ENCODE data around the gene DPH1.

DPH1 gene

DNA sequence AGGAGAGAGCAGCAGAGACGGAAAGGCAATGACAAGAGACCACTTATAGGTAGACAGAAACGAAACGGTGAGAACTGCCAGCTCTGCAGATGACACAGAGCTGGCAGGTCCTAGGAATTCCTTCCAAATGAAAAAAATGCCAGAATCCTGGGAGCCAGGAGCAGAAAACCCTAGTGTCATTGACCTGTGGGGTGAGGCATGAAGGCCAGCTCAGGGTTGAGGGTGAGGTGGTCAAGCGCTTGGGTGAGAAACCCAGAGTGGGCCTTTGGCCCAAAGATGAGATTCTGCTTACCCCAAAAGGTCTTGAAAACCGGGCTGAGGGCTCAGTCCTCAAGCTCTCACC lies 34.2 kb downstream of the DPH1 start:
- DNase-seq (ENCODE audit: extremely low read depth, low read depth), result no peak

DNA sequence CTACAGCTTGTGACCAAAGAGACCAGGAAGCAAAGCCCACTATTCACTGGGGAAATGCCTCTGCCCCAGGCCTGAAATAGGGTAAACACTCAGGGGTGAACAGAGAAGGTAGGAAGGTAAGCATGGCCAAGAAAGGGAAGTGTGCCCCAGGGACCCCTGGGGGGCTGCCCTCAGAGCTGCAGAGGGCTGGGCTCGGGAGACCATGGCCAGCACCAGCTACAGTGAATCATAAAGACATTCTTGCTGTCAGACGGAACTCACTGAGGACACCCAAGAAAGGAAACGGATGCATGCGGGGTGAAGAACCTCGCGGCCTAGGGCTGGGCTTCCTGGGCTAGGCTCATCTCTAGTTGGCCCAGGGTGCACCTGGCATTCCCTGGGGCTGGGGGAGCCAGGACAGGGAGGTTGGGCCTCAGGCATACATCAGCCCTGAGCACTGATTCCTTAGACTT lies 34.6 kb downstream of the DPH1 start:
- TF ChIP-seq, protein P1, sequence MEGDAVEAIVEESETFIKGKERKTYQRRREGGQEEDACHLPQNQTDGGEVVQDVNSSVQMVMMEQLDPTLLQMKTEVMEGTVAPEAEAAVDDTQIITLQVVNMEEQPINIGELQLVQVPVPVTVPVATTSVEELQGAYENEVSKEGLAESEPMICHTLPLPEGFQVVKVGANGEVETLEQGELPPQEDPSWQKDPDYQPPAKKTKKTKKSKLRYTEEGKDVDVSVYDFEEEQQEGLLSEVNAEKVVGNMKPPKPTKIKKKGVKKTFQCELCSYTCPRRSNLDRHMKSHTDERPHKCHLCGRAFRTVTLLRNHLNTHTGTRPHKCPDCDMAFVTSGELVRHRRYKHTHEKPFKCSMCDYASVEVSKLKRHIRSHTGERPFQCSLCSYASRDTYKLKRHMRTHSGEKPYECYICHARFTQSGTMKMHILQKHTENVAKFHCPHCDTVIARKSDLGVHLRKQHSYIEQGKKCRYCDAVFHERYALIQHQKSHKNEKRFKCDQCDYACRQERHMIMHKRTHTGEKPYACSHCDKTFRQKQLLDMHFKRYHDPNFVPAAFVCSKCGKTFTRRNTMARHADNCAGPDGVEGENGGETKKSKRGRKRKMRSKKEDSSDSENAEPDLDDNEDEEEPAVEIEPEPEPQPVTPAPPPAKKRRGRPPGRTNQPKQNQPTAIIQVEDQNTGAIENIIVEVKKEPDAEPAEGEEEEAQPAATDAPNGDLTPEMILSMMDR (IDR thresholded peaks at IDR 0.05; ENCODE audit: low read depth, low read length, missing control alignments), result no peak
- DNase-seq (ENCODE audit: extremely low read depth, low read depth), result no peak

More for the DNA sequence above, 34.2 kb downstream of the DPH1 start:
- TF ChIP-seq, protein P1 (IDR thresholded peaks at IDR 0.05; ENCODE audit: low read depth, low read length, missing control alignments), result no peak
- no peak overlapping the region for H3K4me3 ChIP-seq (replicated peaks; ENCODE audit: low read depth, low read length)

DNA sequence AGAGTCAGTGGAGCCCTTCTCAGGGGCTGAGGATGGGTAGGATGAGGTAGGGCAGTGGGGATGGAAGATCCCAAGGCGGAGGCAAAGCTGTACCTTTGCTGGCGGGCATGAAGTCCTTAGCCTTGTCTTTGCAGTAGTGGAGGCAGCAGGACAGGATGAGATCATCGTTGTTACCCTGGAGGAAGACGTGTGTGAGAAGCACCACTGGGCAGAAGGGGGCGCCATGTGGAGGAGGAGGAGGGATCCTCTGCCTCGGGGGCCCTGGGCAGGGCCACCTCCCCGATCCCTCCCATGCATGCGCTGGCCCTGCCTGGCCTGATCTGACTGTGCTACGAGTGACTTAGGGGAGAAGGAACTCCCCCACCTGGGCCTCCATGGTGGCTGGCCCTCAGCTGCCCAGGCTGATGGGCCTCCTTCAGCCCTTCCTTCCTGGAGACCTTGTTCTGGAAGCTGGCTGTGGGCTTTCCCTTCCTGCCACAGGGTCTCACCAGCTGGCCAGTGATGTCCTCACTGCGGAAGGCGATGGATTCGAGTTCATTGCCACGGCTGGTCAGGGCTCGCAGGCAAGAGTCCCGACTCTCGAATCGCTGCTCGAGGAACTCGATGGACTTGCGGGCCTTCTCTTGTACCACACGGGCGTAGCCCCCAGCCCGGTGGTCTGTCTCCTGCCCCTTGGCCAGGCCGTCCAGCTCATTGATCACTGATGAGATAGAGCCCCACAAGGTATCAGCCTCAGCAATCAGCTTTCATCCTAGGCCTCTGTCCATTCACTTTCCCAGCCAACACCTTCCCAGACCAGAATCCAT lies 35.2 kb downstream of the DPH1 start:
- no peak overlapping the region for H3K4me3 ChIP-seq (replicated peaks; ENCODE audit: low read depth, low read length)
- no peak for DNase-seq (ENCODE audit: extremely low read depth, low read depth)
- TF ChIP-seq, protein P1 (IDR thresholded peaks at IDR 0.05; ENCODE audit: low read depth, low read length, missing control alignments), result peak; percentile 53

More for the DNA sequence above, 34.6 kb downstream of the DPH1 start:
- H3K4me3 ChIP-seq (replicated peaks; ENCODE audit: low read depth, low read length), result no peak overlapping the region

- no peak overlapping the region for H3K4me3 ChIP-seq (replicated peaks; ENCODE audit: low read depth, low read length)
- TF ChIP-seq, protein P1 (IDR thresholded peaks at IDR 0.05; ENCODE audit: low read depth, low read length, missing control alignments), result no peak
- no peak for DNase-seq (ENCODE audit: extremely low read depth, low read depth)
Measured at GRCh38 chr17:2065949-2066400, 36.0 kb downstream of the DPH1 start.

DNA sequence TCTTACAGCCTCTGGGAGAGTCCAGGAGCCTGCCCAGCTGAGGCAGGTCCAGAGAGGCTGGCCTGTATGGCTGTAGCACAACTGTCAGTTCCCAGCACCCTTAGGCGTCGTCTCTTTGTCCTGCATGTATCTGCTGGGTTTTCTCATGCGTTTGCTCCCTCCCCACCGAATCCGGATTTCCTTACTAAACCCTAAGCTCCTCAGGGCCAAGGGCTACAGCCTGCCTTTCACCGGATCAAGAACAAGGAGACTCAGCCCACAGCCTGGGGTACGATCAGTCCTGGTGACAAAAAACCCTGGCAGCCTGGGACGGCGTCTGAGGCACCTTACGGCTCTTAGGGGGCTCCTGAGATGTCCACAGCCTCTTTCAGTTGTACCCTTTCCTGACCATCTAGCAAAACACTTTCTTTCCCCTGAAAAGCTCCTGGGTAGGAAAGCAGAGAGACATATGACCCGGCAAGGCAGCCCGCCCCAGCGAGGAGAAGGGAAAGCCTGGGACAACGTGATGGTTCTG lies 37.2 kb downstream of the DPH1 start:
- no peak overlapping the region for H3K4me3 ChIP-seq (replicated peaks; ENCODE audit: low read depth, low read length)
- TF ChIP-seq, protein P1 (IDR thresholded peaks at IDR 0.05; ENCODE audit: low read depth, low read length, missing control alignments), result no peak
- DNase-seq (ENCODE audit: extremely low read depth, low read depth), result no peak

DNA sequence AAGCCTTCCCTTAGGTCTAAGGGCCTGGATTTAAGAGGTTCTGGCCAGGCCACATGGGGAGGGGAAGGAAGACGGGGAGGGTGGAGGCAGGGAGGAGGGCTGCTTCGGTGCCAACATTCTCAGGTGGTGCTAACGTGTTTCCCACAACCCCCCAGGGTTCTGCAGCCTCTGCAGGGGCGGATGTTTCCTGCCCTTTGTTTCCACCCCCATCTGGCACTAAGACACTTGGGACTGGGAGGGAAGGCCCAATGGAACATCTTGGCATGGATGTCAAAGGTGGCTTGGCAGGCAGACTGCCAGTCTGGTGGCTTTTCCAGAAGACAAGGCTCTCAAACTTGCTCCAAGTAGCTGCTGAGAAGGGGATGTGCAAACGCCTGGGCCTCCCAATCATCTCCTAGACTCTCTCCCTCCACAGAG lies 37.7 kb downstream of the DPH1 start:
- no peak overlapping the region for H3K4me3 ChIP-seq (replicated peaks; ENCODE audit: low read depth, low read length)
- peak; percentile 89 for DNase-seq (ENCODE audit: extremely low read depth, low read depth)
- TF ChIP-seq, protein P1 (IDR thresholded peaks at IDR 0.05; ENCODE audit: low read depth, low read length, missing control alignments), result no peak
